Measurements from ENCODE around the gene GSE1. TPM values are rescaled to one million over a fixed set of nuclear protein-coding genes. Genes with fewer than 3 reads are reported as not detected.

Gene GSE1
- total and polyA plus RNA-seq, 11 donors, result 18.1 to 48.4 (median 37.1) TPM

DNA sequence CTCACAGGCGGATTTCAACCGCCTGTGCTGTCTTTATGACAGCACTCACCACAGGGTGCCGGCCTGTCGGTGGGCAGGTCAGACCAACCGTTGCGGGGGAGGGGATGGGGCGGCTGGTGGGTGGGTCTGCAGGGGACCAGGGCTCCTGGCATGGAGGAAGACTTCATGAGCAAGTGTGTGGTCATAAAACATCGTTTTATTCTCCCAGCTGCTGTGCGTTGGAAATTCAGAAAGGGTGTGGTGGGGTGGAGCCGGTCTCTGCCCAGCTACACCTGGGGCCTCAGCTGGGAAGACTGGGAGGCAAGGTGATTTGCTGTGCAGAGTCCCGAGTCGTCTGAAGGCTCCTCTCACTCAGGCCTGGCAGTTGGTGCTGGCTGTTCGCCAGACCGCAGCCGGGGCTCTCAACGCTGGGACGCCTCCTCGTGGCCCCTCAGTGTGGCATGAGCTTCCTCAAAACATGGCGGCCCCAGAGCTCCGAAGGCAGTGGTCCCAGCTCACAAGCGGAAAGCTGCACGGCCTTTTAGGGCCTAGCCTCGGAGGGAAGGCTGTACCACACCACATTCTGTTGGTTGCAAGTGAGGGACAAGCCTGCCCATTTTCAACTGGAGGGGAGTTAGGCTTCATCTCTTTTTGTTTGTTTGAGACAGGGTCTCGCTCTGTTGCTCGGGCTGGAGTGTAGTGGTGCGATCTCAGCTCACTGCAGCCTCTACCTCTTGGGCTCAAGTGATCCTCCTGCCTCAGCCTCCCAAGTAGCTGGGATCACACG lies 45.8 kb upstream of the GSE1 start:
- H3K4me1 ChIP-seq, result peaks cover 0 to 77% (median 23%) of the 10 kb centered on the region in 12 donors
- H3K9me3 ChIP-seq, result peaks cover 0 to 11% (median 0%) of the 10 kb centered on the region in 12 donors
- TF ChIP-seq POLR2A (IDR thresholded peaks at IDR 0.05), result no peak
- TF ChIP-seq, protein P1, sequence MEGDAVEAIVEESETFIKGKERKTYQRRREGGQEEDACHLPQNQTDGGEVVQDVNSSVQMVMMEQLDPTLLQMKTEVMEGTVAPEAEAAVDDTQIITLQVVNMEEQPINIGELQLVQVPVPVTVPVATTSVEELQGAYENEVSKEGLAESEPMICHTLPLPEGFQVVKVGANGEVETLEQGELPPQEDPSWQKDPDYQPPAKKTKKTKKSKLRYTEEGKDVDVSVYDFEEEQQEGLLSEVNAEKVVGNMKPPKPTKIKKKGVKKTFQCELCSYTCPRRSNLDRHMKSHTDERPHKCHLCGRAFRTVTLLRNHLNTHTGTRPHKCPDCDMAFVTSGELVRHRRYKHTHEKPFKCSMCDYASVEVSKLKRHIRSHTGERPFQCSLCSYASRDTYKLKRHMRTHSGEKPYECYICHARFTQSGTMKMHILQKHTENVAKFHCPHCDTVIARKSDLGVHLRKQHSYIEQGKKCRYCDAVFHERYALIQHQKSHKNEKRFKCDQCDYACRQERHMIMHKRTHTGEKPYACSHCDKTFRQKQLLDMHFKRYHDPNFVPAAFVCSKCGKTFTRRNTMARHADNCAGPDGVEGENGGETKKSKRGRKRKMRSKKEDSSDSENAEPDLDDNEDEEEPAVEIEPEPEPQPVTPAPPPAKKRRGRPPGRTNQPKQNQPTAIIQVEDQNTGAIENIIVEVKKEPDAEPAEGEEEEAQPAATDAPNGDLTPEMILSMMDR (IDR thresholded peaks at IDR 0.05), result no peak
- no peak overlapping the region for H3K27ac ChIP-seq
- intact Hi-C loops (cut with DNase I), result no loop called here
- no peaks in the 10 kb centered on the region for H3K36me3 ChIP-seq
- ATAC-seq (no peak), DNase-seq (no peak)
- 87 to 93% (median 89%) methylated on average over 21 to 27 of the region's 27 CpGs for WGBS, 4 donors
- H3K4me3 ChIP-seq, result no peak overlapping the region
- no peaks in the 10 kb centered on the region for H3K27me3 ChIP-seq

DNA sequence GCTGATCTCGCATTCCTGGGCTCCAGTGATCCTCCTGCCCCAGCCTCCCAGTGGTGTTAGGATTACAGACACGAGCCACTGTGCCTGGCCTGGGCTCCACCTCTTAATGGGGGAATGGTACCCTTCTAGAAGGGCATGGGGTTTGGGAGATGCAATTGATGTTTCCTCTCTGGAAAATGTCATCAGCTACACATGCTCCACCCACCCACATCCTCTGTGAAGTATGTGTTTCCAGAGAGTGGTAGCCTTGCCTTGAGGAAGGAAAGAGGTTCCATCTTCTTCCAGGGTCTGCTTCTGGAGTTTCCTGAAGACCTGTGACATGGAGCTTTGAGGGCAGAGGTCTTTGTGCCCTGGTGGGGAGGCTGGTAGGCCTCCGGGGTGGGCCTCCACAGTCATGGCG lies 45.2 kb upstream of the GSE1 start:
- no peaks in the 10 kb centered on the region for H3K27me3 ChIP-seq
- ATAC-seq (no peak), DNase-seq (no peak)
- H3K9me3 ChIP-seq, result peaks cover 0 to 11% (median 0%) of the 10 kb centered on the region in 12 donors
- H3K27ac ChIP-seq, result peak overlapping the region in 1 of 12 donors; percentile 29
- H3K4me1 ChIP-seq, result peaks cover 0 to 77% (median 19%) of the 10 kb centered on the region in 12 donors
- TF ChIP-seq POLR2A (IDR thresholded peaks at IDR 0.05), result no peak
- TF ChIP-seq, protein P1 (IDR thresholded peaks at IDR 0.05), result no peak
- intact Hi-C loops (cut with DNase I), result no loop called here
- no peaks in the 10 kb centered on the region for H3K36me3 ChIP-seq
- H3K4me3 ChIP-seq, result no peak overlapping the region
- 97 to 100% (median 98%) methylated on average over 3 to 4 of the region's 4 CpGs for WGBS, 4 donors

DNA sequence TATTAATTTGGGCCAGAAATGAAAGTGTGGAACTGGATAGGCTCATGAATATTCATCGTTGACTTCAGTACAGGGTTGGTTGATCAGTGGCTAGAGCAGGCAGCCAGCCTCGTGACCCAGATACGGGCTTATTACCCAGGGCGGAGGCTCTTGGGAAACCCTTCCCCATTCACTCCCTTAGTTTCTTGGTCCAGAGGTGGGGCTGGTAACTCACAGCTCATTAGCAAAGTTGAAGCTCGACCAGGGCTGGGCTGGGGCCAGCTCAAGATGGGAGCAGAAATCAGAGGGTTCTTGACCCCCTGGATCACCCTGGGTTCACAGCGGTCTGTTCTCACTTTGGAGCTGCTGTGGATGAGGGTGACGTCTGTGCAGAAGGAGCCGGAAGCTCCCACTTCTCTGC lies 44.6 kb upstream of the GSE1 start:
- no peak for ATAC-seq
- 92 to 98% (median 97%) methylated on average over 4 to 8 of the region's 8 CpGs for WGBS, 4 donors
- TF ChIP-seq, protein P1 (IDR thresholded peaks at IDR 0.05), result no peak
- no peak for TF ChIP-seq POLR2A (IDR thresholded peaks at IDR 0.05)
- H3K27ac ChIP-seq, result peak overlapping the region in 1 of 12 donors; percentile 76
- H3K9me3 ChIP-seq, result peaks cover 0 to 11% (median 0%) of the 10 kb centered on the region in 12 donors
- no peaks in the 10 kb centered on the region for H3K36me3 ChIP-seq
- DNase-seq, result no peak
- peaks cover 0 to 77% (median 20%) of the 10 kb centered on the region in 12 donors for H3K4me1 ChIP-seq
- no peaks in the 10 kb centered on the region for H3K27me3 ChIP-seq
- intact Hi-C loops (cut with DNase I), result no loop called here
- no peak overlapping the region for H3K4me3 ChIP-seq

DNA sequence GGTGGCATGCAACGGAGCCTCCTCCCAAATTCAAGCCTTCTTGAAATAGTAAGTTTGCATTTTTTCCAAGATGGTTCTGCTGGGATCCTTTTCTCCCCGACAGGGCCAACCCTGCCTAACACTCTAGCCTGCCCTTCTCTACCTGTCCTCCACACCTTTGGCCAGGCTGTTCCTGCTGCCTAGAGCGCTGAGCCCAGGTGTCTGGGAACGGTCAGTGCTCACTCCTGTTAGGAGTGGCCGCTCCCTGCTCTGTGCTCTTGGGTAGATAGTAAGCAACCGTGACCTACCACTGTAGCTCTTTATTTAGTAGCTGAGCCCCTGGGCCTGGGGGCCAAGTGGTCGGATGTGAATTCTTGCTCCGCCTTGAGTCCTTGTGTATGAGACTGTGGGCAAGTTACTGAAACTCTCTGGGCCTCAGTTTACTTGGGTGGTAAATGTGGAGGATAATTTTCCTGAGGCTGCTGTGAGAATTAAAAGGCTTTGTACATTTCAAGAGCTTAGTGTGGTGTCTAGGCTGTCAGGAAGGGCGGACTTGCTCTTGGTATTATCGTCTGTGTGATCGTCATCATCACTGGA lies 44.0 kb upstream of the GSE1 start:
- intact Hi-C loops (cut with DNase I), result no loop called here
- Histone ChIP-seq H3K9me3 (peaks cover 0 to 11% (median 0%) of the 10 kb centered on the region in 12 donors), H3K27ac (peak overlapping the region in 2 of 12 donors; percentile 35 to 76), H3K36me3 (no peaks in the 10 kb centered on the region), H3K4me3 (no peak overlapping the region), H3K27me3 (no peaks in the 10 kb centered on the region), H3K4me1 (peaks cover 0 to 77% (median 20%) of the 10 kb centered on the region in 12 donors)
- no peak for ATAC-seq
- DNase-seq, result no peak
- WGBS, 4 donors, result 90 to 95% (median 94%) methylated on average over 11 of the region's 11 CpGs
- TF ChIP-seq POLR2A (IDR thresholded peaks at IDR 0.05), result no peak
- TF ChIP-seq, protein P1 (IDR thresholded peaks at IDR 0.05), result no peak
